Ishikawa (cell line): ENCODE results near the gene PLXNA3.

Experiments used
- CEBPB ChIP-seq: IDR thresholded peaks from 2 replicates; pipeline ENCODE4 v1.6.1; 2012
- EP300 ChIP-seq: IDR thresholded peaks from 2 replicates; pipeline ENCODE4 v1.6.1; 2012; ENCODE audit warnings: borderline replicate concordance
- FOXM1 ChIP-seq: IDR thresholded peaks from 2 replicates; pipeline ENCODE4 v1.6.1; 2012; ENCODE audit warnings: low read depth, borderline replicate concordance
- RAD21 ChIP-seq: IDR thresholded peaks from 2 replicates; pipeline ENCODE4 v1.6.1; 2012; ENCODE audit warnings: low read depth
- REST ChIP-seq: IDR thresholded peaks from 2 replicates; pipeline ENCODE4 v1.6.1; 2012; ENCODE audit warnings: low read depth, mild to moderate bottlenecking
- TAF1 ChIP-seq: IDR thresholded peaks from 2 replicates; pipeline ENCODE4 v1.6.1; 2012; ENCODE audit warnings: low read depth, mild to moderate bottlenecking
- TCF12 ChIP-seq: IDR thresholded peaks from 2 replicates; pipeline ENCODE4 v1.6.1; 2012; ENCODE audit warnings: low read depth
- YY1 ChIP-seq: IDR thresholded peaks from 2 replicates; pipeline ENCODE4 v1.6.1; 2012; ENCODE audit warnings: low read depth
- ZBTB7A ChIP-seq: IDR thresholded peaks from 2 replicates; pipeline ENCODE4 v1.6.1; 2012; ENCODE audit warnings: low read depth
- TF ChIP-seq, protein P1 (sequence below): IDR thresholded peaks from 2 replicates; pipeline ENCODE4 v1.6.1; 2012
- TF ChIP-seq, protein P2 (sequence below): IDR thresholded peaks from 2 replicates; pipeline ENCODE4 v1.6.1; 2012

DNA sequence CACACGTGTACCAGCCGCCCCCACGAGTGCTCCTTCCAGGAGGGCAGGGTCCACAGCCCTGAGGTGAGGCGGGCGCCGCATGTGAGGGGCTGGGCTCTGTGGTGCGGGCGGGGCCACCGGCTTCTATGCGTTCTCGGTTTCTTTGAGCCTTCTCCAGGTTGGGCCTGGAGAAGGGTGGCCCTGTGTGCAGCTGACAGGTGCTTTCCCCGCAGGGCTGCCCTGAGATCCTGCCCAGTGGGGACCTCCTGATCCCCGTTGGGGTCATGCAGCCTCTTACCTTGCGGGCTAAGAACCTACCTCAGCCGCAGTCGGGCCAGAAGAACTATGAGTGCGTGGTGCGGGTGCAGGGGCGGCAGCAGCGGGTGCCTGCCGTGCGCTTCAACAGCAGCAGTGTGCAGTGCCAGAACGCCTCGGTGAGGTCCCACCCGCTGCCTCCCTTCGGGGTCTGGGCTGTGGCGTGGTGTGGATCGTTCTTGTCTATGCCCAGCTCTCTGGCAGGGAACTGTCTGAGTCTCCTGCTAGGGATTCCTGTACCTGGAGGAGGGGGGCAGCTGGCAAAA is 6.8 kb downstream of the PLXNA3 start:
- no peak for TF ChIP-seq CEBPB
- TF ChIP-seq ZBTB7A: no peak
- TF ChIP-seq EP300: no peak
- TF ChIP-seq REST: no peak
- TF ChIP-seq, protein P1, sequence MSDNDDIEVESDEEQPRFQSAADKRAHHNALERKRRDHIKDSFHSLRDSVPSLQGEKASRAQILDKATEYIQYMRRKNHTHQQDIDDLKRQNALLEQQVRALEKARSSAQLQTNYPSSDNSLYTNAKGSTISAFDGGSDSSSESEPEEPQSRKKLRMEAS: no peak
- no peak for TF ChIP-seq FOXM1
- no peak for TF ChIP-seq RAD21
- TF ChIP-seq TCF12: no peak
- no peak for TF ChIP-seq YY1
- no peak for TF ChIP-seq TAF1
- TF ChIP-seq, protein P2, sequence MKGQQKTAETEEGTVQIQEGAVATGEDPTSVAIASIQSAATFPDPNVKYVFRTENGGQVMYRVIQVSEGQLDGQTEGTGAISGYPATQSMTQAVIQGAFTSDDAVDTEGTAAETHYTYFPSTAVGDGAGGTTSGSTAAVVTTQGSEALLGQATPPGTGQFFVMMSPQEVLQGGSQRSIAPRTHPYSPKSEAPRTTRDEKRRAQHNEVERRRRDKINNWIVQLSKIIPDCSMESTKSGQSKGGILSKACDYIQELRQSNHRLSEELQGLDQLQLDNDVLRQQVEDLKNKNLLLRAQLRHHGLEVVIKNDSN: no peak
